22Rv1 (cell line): Measurements from ENCODE around the gene NPTX1.

Experiments
- CTCF ChIP-seq: fragments of 450-650 bp; IDR thresholded peaks from 2 replicates; pipeline ENCODE4 v1.5.1; 2017; ENCODE audit warnings: mild to moderate bottlenecking
- ZFX ChIP-seq: fragments of 450-650 bp; IDR thresholded peaks from 2 replicates; pipeline ENCODE4 v1.6.1; 2017; ENCODE audit warnings: antibody characterized with exemption, borderline replicate concordance

GRCh38 chr17:80459234-80459633 is 17.2 kb downstream of the NPTX1 start:
- TF ChIP-seq CTCF (no peak), ZFX (no peak)
